Ureter (tissue), 1 donor: Measurements from ENCODE around the gene ABCD4. TPM values are rescaled to one million over a fixed set of nuclear protein-coding genes. Genes with fewer than 3 reads are reported as not detected.

ENCODE experiments used
- DNase-seq: peaks from one replicate; pipeline ENCODE4 v3.0.0-alpha.2; 2020; ENCODE audit warnings: low spot score
- total RNA-seq: library from RNA; stranded (reverse); gene quantifications from one replicate; pipeline ENCODE4 v1.2.4, GENCODE V29; 2023
- donor health status: DM: yes; HTN: yes; CAD: no.

ABCD4 gene
- total RNA-seq, 1 donor from 2014 or later, result 65.3 TPM

DNA sequence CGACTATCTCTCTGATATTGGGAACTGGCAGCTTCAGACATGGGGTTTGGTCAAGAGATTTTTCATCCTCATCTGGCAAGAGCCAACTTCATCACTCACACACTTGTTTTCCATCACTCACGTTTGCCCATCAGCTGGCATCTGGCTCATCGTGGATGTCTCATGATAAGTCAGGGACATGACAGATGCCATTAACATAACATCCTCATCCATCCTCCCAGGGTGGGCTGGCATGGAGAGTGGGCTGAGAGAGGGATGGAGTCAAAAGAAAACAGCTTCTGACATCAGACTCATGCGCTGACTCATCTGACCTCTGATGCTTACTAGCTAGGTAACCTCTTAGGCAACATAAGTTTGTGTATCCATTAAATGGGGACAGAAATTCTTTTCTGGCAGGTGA, 65.3 kb downstream of the ABCD4 start:
- no peak for DNase-seq

Other genes with a start within 250 kb of the ABCD4 start
- 31.7 TPM for gene ALDH6A1, start 218.5 kb downstream of the ABCD4 start, total RNA-seq
- gene LIN52, start 218.0 kb downstream of the ABCD4 start, total RNA-seq, result 14.0 TPM
- gene VSX2, start 63.5 kb downstream of the ABCD4 start, total RNA-seq, result not detected
- not detected for gene VRTN, start 45.5 kb upstream of the ABCD4 start, total RNA-seq
- gene SYNDIG1L, start 123.3 kb upstream of the ABCD4 start, total RNA-seq, result 0.18 TPM
- 175 TPM for gene NPC2, start 190.4 kb upstream of the ABCD4 start, total RNA-seq
- 25.6 TPM for gene ISCA2, start 190.8 kb upstream of the ABCD4 start, total RNA-seq